MCF 10A (cell line): ENCODE data around the gene SUOX. TPM values are rescaled to one million over a fixed set of nuclear protein-coding genes. Genes with fewer than 3 reads are reported as not detected.
"Not testable (repeated sequence)": the region's sequence is repeated elsewhere in the genome, so short reads cannot be mapped to it uniquely, and the experiment has no call there.

Experiments
- BruUV-seq: library from RNA; stranded (reverse); fragments of 400-500 nt; replicated peaks from 2 replicates; lab custom pipeline; 2021; lab: Mats Ljungman, UMichigan
- CTCF ChIA-PET: fragments of 300-600 bp; sonication (Branson Sonifier 250); formaldehyde crosslinking; extraction: SDS; loops from one replicate; lab custom pipeline; 2021; ENCODE audit warnings: antibody characterized with exemption, inconsistent platforms; lab: Yijun Ruan, JAX
- POLR2A ChIA-PET: fragments of 300-600, 350-650 bp; sonication (Branson Sonifier 250); formaldehyde crosslinking; extraction: SDS; loops from one replicate; lab custom pipeline; 2020; ENCODE audit warnings: antibody characterized with exemption, inconsistent platforms; lab: Yijun Ruan, JAX
- DNase-seq: peaks from one replicate; pipeline ENCODE4 v3.0.0-alpha.2; 2018; ENCODE audit not compliant: unreplicated experiment
- H3K27ac Mint-ChIP-seq: one replicate; pipeline ENCODE4 v1.8.0; 2022; ENCODE audit warnings: mild to moderate bottlenecking, low read depth, mixed read lengths; ENCODE audit not compliant: unreplicated experiment
- H3K27me3 Mint-ChIP-seq: one replicate; pipeline ENCODE4 v1.8.0; 2022; ENCODE audit warnings: mixed read lengths; ENCODE audit not compliant: insufficient read depth, unreplicated experiment
- H3K36me3 Mint-ChIP-seq: one replicate; pipeline ENCODE4 v1.8.0; 2022; ENCODE audit warnings: mild to moderate bottlenecking, moderate library complexity, mixed read lengths; ENCODE audit not compliant: insufficient read depth, unreplicated experiment
- H3K4me1 Mint-ChIP-seq: one replicate; pipeline ENCODE4 v1.8.0; 2022; ENCODE audit warnings: mixed read lengths; ENCODE audit not compliant: insufficient read depth, unreplicated experiment
- H3K4me3 Mint-ChIP-seq: one replicate; pipeline ENCODE4 v1.8.0; 2022; ENCODE audit warnings: mild to moderate bottlenecking, moderate library complexity, mixed read lengths; ENCODE audit not compliant: unreplicated experiment
- H3K9me3 Mint-ChIP-seq: one replicate; pipeline ENCODE4 v1.8.0; 2022; ENCODE audit warnings: mixed read lengths; ENCODE audit not compliant: unreplicated experiment
- intact Hi-C: fragments of 100-400 bp; cut with micrococcal nuclease; formaldehyde crosslinking; loops from 2 replicates; pipeline ENCODE4 v1.14.1; 2022
- total RNA-seq: library from RNA; stranded (reverse); gene quantifications from 2 replicates; pipeline ENCODE4 v1.2.3, GENCODE V29; 2022
- TF ChIP-seq, protein P1 (sequence below): fragments of 200-600 bp; IDR thresholded peaks from one replicate; pipeline ENCODE4 v1.8.0; 2022; ENCODE audit warnings: antibody characterized with exemption, mild to moderate bottlenecking; ENCODE audit not compliant: unreplicated experiment

Gene SUOX
- total RNA-seq, 1 experiment from 2014 or later, result 6.3 TPM

- Mint-ChIP-seq H3K27me3 (no peaks in the 10 kb centered on the region), H3K9me3 (no peaks in the 10 kb centered on the region), H3K36me3 (peaks cover 28% of the 10 kb centered on the region), H3K4me3 (no peak overlapping the region), H3K4me1 (peaks cover 25% of the 10 kb centered on the region), H3K27ac (no peak overlapping the region)
- peak; percentile 47 for DNase-seq
- intact Hi-C loops, result no loop called here
- ChIA-PET POLR2A (interaction anchor here (0.6 to 3.6 kb wide), 41 partner anchors 8 to 325 kb away, joined by 3 to 140 read pairs (median 7); partner anchors contain the start of genes CD63, DGKA, DNAJC14 and ESYT1), CTCF (interaction anchor here (0.6 to 2.3 kb wide), 13 partner anchors 8 to 1556 kb away, joined by 3 to 14 read pairs (median 3); partner anchors contain the start of genes DGKA and SUOX)
- TF ChIP-seq, protein P1, sequence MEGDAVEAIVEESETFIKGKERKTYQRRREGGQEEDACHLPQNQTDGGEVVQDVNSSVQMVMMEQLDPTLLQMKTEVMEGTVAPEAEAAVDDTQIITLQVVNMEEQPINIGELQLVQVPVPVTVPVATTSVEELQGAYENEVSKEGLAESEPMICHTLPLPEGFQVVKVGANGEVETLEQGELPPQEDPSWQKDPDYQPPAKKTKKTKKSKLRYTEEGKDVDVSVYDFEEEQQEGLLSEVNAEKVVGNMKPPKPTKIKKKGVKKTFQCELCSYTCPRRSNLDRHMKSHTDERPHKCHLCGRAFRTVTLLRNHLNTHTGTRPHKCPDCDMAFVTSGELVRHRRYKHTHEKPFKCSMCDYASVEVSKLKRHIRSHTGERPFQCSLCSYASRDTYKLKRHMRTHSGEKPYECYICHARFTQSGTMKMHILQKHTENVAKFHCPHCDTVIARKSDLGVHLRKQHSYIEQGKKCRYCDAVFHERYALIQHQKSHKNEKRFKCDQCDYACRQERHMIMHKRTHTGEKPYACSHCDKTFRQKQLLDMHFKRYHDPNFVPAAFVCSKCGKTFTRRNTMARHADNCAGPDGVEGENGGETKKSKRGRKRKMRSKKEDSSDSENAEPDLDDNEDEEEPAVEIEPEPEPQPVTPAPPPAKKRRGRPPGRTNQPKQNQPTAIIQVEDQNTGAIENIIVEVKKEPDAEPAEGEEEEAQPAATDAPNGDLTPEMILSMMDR, result no peak
- no TSS peak for BruUV-seq
Measured at GRCh38 chr12:55974308-55974730, 22.8 kb upstream of the SUOX start.

DNA sequence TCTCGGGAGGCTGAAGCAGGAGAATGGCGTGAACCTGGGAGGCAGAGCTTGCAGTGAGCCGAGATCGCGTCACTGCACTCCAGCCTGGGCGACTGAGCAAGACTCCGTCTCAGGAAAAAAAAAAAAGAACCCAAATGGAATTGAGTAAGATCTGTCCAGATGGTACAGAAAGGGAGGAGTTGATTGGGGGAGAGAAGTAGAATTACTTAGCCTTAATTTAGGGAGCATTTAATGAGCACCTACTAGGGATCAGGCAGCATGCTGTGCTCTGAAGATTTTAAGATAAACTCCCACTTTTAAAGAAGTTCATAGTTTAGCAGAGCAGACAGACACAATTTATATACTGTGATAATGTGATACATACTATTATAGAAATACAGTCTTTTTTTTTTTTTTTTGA, 18.7 kb upstream of the SUOX start:
- Mint-ChIP-seq H3K27ac (no peak overlapping the region), H3K4me1 (peaks cover 12% of the 10 kb centered on the region), H3K36me3 (peaks cover 45% of the 10 kb centered on the region), H3K27me3 (no peaks in the 10 kb centered on the region), H3K4me3 (no peak overlapping the region), H3K9me3 (no peaks in the 10 kb centered on the region)
- no peak for DNase-seq
- intact Hi-C loops, result no loop called here
- BruUV-seq, result no TSS peak
- TF ChIP-seq, protein P1, result no peak
- POLR2A ChIA-PET, result interaction anchor here (1.2 kb wide), 1 partner anchor 9 kb away, joined by 4 read pairs; no protein-coding TSS in a partner anchor
- CTCF ChIA-PET, result interaction anchor here (0.8 to 1.0 kb wide), 2 partner anchors 11 to 52 kb away, joined by 3 read pairs; no protein-coding TSS in a partner anchor

- H3K36me3 Mint-ChIP-seq, result peaks cover 52% of the 10 kb centered on the region
- CTCF ChIA-PET, result interaction anchor here (0.6 to 0.8 kb wide), 4 partner anchors 10 to 241 kb away, joined by 3 to 5 read pairs (median 3); no protein-coding TSS in a partner anchor
- H3K9me3 Mint-ChIP-seq, result no peaks in the 10 kb centered on the region
- no peak overlapping the region for H3K4me3 Mint-ChIP-seq
- POLR2A ChIA-PET, result interaction anchor here (1.2 kb wide), 1 partner anchor 9 kb away, joined by 4 read pairs; no protein-coding TSS in a partner anchor
- H3K4me1 Mint-ChIP-seq, result peaks cover 12% of the 10 kb centered on the region
- H3K27me3 Mint-ChIP-seq, result no peaks in the 10 kb centered on the region
- TF ChIP-seq, protein P1, result no peak
- DNase-seq, result no peak
- intact Hi-C loops, result no loop called here
- no peak overlapping the region for H3K27ac Mint-ChIP-seq
- BruUV-seq, result no TSS peak
Measured at GRCh38 chr12:55979069-55979468, 18.0 kb upstream of the SUOX start.

GRCh38 chr12:55981882-55982281, 15.2 kb upstream of the SUOX start:
- H3K4me1 Mint-ChIP-seq, BruUV-seq, intact Hi-C loops, H3K27me3 Mint-ChIP-seq, H3K4me3 Mint-ChIP-seq, H3K9me3 Mint-ChIP-seq: not testable (repeated sequence)
- ChIA-PET POLR2A (interaction anchor here (0.6 to 2.9 kb wide), 6 partner anchors 8 to 185 kb away, joined by 4 to 36 read pairs (median 6); partner anchors contain the start of genes RAB5B and SUOX), CTCF (interaction anchor here (0.6 to 7.0 kb wide), 10 partner anchors 8 to 164 kb away, joined by 3 to 80 read pairs (median 3); partner anchors contain the start of genes ORMDL2, RAB5B, SARNP and SUOX)
- peak; percentile 53 for DNase-seq
- Mint-ChIP-seq H3K36me3 (peaks cover 62% of the 10 kb centered on the region), H3K27ac (peak overlapping the region; percentile 27)
